NB4 (cell line): ENCODE results near the gene LEKR1.

Experiments used
- MYC ChIP-seq: IDR thresholded peaks from 2 replicates; pipeline ENCODE4 v1.6.1; 2011; ENCODE audit warnings: low read depth, low read length
- TF ChIP-seq, protein P1 (sequence below): IDR thresholded peaks from one replicate; pipeline ENCODE4 v1.5.1; 2012; ENCODE audit warnings: low read depth, low read length

GRCh38 chr3:156983559-156983958, 157.4 kb downstream of the LEKR1 start:
- TF ChIP-seq, protein P1, sequence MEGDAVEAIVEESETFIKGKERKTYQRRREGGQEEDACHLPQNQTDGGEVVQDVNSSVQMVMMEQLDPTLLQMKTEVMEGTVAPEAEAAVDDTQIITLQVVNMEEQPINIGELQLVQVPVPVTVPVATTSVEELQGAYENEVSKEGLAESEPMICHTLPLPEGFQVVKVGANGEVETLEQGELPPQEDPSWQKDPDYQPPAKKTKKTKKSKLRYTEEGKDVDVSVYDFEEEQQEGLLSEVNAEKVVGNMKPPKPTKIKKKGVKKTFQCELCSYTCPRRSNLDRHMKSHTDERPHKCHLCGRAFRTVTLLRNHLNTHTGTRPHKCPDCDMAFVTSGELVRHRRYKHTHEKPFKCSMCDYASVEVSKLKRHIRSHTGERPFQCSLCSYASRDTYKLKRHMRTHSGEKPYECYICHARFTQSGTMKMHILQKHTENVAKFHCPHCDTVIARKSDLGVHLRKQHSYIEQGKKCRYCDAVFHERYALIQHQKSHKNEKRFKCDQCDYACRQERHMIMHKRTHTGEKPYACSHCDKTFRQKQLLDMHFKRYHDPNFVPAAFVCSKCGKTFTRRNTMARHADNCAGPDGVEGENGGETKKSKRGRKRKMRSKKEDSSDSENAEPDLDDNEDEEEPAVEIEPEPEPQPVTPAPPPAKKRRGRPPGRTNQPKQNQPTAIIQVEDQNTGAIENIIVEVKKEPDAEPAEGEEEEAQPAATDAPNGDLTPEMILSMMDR, result no peak
- TF ChIP-seq MYC, result no peak
